Transverse colon (tissue), 4 donors: Measurements from ENCODE around the gene MROH7. TPM values are rescaled to one million over a fixed set of nuclear protein-coding genes. Genes with fewer than 3 reads are reported as not detected.

ENCODE experiments used
- DNase-seq: peaks from one replicate; pipeline ENCODE4 v3.0.0-alpha.2; 2019
- H3K27ac ChIP-seq, 4 donors: fragments of 200-600 bp; sonication (generic); 2 replicates each; pipeline ENCODE4 v1.5.1; 2016 to 2018; ENCODE audit warnings: inconsistent platforms in 4 of 4
- H3K27me3 ChIP-seq: fragments of 200-600 bp; sonication (generic); 2 replicates; pipeline ENCODE4 v1.5.1; 2017; ENCODE audit warnings: inconsistent platforms
- H3K36me3 ChIP-seq, 4 donors: fragments of 200-600 bp; sonication (generic); 2 replicates each; pipeline ENCODE4 v1.5.1; 2017 to 2019; ENCODE audit warnings: inconsistent platforms in 4 of 4
- H3K4me1 ChIP-seq, 4 donors: fragments of 200-600 bp; sonication (generic); 2 replicates each; pipeline ENCODE4 v1.5.1; 2017 to 2020; ENCODE audit warnings: inconsistent platforms in 4 of 4
- H3K4me3 ChIP-seq, 4 donors: fragments of 200-600 bp; sonication (generic); 1 replicate in 1 of 4; 2 replicates in 3 of 4; pipeline versions ENCODE4 v1.5.1 to v1.6.1; 2017 to 2019; ENCODE audit warnings: inconsistent platforms in 4 of 4
- H3K9me3 ChIP-seq, 2 donors: fragments of 200-600 bp; sonication (generic); 2 replicates each; pipeline ENCODE4 v1.5.1; 2017 to 2019; ENCODE audit warnings: inconsistent platforms in 2 of 2
- CTCF ChIP-seq, 5 experiments: fragments of 200-600 bp in 3 of 5; fragments of 450-650 bp in 2 of 5; sonication (generic) in 3 of 5; IDR thresholded peaks; 1 replicate in 2 of 5; 2 replicates in 3 of 5; pipeline ENCODE4 v1.5.1; 2016 to 2017; ENCODE audit warnings: antibody characterized with exemption in 5 of 5, inconsistent platforms in 3 of 5, mild to moderate bottlenecking in 2 of 5, moderate library complexity in 1 of 5
- EP300 ChIP-seq: sonication (generic); formaldehyde crosslinking; IDR thresholded peaks from one replicate; pipeline ENCODE4 v1.6.1; 2017; ENCODE audit warnings: antibody characterized with exemption, low read depth
- POLR2A ChIP-seq: fragments of 450-650 bp; IDR thresholded peaks from one replicate; pipeline ENCODE4 v1.6.1; 2016; ENCODE audit warnings: antibody characterized with exemption, mild to moderate bottlenecking, moderate library complexity
- POLR2AphosphoS5 ChIP-seq, 3 donors: sonication (generic); formaldehyde crosslinking; IDR thresholded peaks; one replicate each; pipeline ENCODE4 v1.6.1; 2016; ENCODE audit warnings: antibody characterized with exemption in 3 of 3
- WGBS, 2 donors: methylation state at CpG; one replicate each; pipeline ENCODE4 v1.1.5; 2018; ENCODE audit warnings: low coverage in 1 of 2; 5-methylcytosine and 5-hydroxymethylcytosine counted together
- in situ Hi-C, 4 donors: fragments of 200-750 bp; cut with MboI; loops; one replicate each; pipeline versions ENCODE4 v1.15.0 to v1.15.1; 2017; ENCODE audit warnings: low sequenced_read_pairs in 3 of 4, low pct_ligation_motif_present in 1 of 4, low pct_unique_long_range_greater_than_20kb in 1 of 4
- intact Hi-C: fragments of 100-400 bp; cut with DNase I; formaldehyde crosslinking; loops from one replicate; pipeline ENCODE4 v1.15.1; 2023; ENCODE audit warnings: low total_unique reads
- total RNA-seq, 4 donors: library from RNA; depleted of rRNA; stranded (reverse); fragments of >200 nt; gene quantifications; one replicate each; pipeline ENCODE4 v1.1.0, GENCODE V29; 2016

The MROH7 gene
- total RNA-seq, 4 donors from 2014 or later, result 16.1 to 69.9 (median 30.5) TPM

GRCh38 chr1:54705153-54705552, 63.6 kb downstream of the MROH7 start:
- no peaks in the 10 kb centered on the region for H3K36me3 ChIP-seq
- H3K4me3 ChIP-seq, result no peak overlapping the region
- intact Hi-C loops (loop anchor here (1.0 kb wide), 1 partner anchor 45 kb away; no protein-coding TSS in a partner anchor), in situ Hi-C loops (no loop called here)
- H3K27me3 ChIP-seq, result no peaks in the 10 kb centered on the region
- H3K27ac ChIP-seq, result no peak overlapping the region
- no peak for DNase-seq
- WGBS, 2 donors, result 50 to 81% methylated on average over 1 to 2 of the region's 2 CpGs
- no peaks in the 10 kb centered on the region for H3K4me1 ChIP-seq
- TF ChIP-seq POLR2A (no peak), EP300 (no peak), CTCF (IDR thresholded peaks at IDR 0.05) (no peak), POLR2AphosphoS5 (IDR thresholded peaks at IDR 0.05) (no peak)
- no peaks in the 10 kb centered on the region for H3K9me3 ChIP-seq

- WGBS, 2 donors, result 96% methylated on average over 4 of the region's 4 CpGs; no CpG with 5 or more reads in 1 of the 2 donors
These were observed 64.8 kb downstream of the MROH7 start for GRCh38 chr1:54706419-54706818.

GRCh38 chr1:54708385-54708784, 66.8 kb downstream of the MROH7 start:
- TF ChIP-seq POLR2AphosphoS5 (IDR thresholded peaks at IDR 0.05) (no peak), CTCF (IDR thresholded peaks at IDR 0.05) (no peak), EP300 (no peak), POLR2A (no peak)
- H3K27me3 ChIP-seq, result no peaks in the 10 kb centered on the region
- intact Hi-C loops, result no loop called here
- H3K36me3 ChIP-seq, result no peaks in the 10 kb centered on the region
- in situ Hi-C loops, result no loop called here
- no peaks in the 10 kb centered on the region for H3K9me3 ChIP-seq
- no peak overlapping the region for H3K4me3 ChIP-seq
- no peak overlapping the region for H3K27ac ChIP-seq
- H3K4me1 ChIP-seq, result no peaks in the 10 kb centered on the region
- no peak for DNase-seq

More at GRCh38 chr1:54706419-54706818, 64.8 kb downstream of the MROH7 start:
- Histone ChIP-seq H3K27me3 (no peaks in the 10 kb centered on the region), H3K27ac (no peak overlapping the region), H3K4me1 (no peaks in the 10 kb centered on the region), H3K4me3 (no peak overlapping the region), H3K36me3 (no peaks in the 10 kb centered on the region), H3K9me3 (no peaks in the 10 kb centered on the region)
- intact Hi-C loops, result no loop called here
- in situ Hi-C loops, result no loop called here
- TF ChIP-seq POLR2AphosphoS5 (IDR thresholded peaks at IDR 0.05) (no peak), POLR2A (no peak), CTCF (IDR thresholded peaks at IDR 0.05) (no peak), EP300 (no peak)
- DNase-seq, result no peak

- WGBS, 2 donors, result 72% methylated on average over 8 of the region's 8 CpGs; no CpG with 5 or more reads in 1 of the 2 donors
- no peaks in the 10 kb centered on the region for H3K27me3 ChIP-seq
- H3K36me3 ChIP-seq, result no peaks in the 10 kb centered on the region
- H3K4me1 ChIP-seq, result no peaks in the 10 kb centered on the region
- H3K4me3 ChIP-seq, result no peak overlapping the region
- DNase-seq, result no peak
- in situ Hi-C loops, result no loop called here
- TF ChIP-seq POLR2A, result no peak
- no peak for TF ChIP-seq EP300
- no peak for TF ChIP-seq POLR2AphosphoS5 (IDR thresholded peaks at IDR 0.05)
- TF ChIP-seq CTCF (IDR thresholded peaks at IDR 0.05), result no peak
- intact Hi-C loops, result no loop called here
- no peak overlapping the region for H3K27ac ChIP-seq
- H3K9me3 ChIP-seq, result no peaks in the 10 kb centered on the region
These were observed 68.1 kb downstream of the MROH7 start for GRCh38 chr1:54709547-54710292.
